Loucy (cell line): ENCODE results near the gene MLF2.

Experiments used
- EZH2phosphoT487 ChIP-seq: fragments of 200-600 bp; IDR thresholded peaks from 2 replicates; pipeline ENCODE4 v1.6.1; 2018; ENCODE audit warnings: antibody characterized with exemption, mild to moderate bottlenecking, moderate library complexity, borderline replicate concordance
- TF ChIP-seq, protein P1 (sequence below): fragments of 200-600 bp; sonication (generic); conservative IDR thresholded peaks from 2 replicates; pipeline ENCODE4 v1.5.1; 2014; ENCODE audit warnings: mild to moderate bottlenecking, antibody characterized with exemption, low read length

DNA sequence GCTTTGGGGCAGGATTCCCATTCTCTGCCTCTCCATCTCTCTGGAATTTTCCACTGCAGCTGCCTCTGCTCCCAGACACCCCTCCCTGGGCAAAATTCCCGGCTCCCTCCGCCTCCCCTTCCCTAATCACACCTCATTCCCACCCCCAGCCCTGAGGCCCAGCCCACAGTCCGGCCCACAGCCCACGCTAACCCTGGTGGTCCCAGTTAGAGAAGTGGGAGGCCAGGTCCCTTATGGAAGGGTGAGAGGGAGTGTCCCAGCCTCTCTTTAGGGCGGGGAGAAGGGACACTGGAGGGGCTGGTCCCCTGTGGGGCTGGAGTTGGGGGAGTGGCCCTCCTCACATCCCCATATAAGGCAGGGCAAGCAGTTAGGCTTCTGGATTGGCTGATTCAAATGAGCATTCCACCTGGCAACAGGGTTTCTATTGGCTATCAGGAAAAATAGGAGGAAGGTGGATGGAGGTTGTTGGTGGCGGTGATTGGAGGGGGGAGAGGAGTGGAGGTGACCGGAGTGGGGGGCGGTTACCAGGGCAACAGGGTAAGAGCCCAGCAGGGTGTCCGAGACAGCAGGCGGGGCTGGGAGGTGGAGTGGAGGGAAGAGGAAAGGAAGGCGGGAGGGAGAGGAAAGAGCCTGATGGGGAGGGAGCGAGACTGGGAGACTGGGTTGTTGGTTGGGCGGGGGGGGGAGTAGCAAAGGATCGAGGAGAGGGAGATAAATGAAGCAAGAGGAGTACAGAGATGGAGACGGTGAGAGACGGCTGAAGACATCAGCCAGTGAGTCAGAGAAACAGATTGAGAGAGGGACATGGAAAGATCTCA lies 11.3 kb upstream of the MLF2 start:
- TF ChIP-seq, protein P1, sequence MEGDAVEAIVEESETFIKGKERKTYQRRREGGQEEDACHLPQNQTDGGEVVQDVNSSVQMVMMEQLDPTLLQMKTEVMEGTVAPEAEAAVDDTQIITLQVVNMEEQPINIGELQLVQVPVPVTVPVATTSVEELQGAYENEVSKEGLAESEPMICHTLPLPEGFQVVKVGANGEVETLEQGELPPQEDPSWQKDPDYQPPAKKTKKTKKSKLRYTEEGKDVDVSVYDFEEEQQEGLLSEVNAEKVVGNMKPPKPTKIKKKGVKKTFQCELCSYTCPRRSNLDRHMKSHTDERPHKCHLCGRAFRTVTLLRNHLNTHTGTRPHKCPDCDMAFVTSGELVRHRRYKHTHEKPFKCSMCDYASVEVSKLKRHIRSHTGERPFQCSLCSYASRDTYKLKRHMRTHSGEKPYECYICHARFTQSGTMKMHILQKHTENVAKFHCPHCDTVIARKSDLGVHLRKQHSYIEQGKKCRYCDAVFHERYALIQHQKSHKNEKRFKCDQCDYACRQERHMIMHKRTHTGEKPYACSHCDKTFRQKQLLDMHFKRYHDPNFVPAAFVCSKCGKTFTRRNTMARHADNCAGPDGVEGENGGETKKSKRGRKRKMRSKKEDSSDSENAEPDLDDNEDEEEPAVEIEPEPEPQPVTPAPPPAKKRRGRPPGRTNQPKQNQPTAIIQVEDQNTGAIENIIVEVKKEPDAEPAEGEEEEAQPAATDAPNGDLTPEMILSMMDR: no peak
- no peak for TF ChIP-seq EZH2phosphoT487
